HG02973 (cell line): Measurements from ENCODE around the gene MYT1.

Experiments
- ATAC-seq: cut with Tn5 transposase; IDR thresholded peaks from one replicate; pipeline ENCODE4 v1.9.1; 2021; ENCODE audit warnings: moderate library complexity; ENCODE audit not compliant: unreplicated experiment

The MYT1 gene

DNA sequence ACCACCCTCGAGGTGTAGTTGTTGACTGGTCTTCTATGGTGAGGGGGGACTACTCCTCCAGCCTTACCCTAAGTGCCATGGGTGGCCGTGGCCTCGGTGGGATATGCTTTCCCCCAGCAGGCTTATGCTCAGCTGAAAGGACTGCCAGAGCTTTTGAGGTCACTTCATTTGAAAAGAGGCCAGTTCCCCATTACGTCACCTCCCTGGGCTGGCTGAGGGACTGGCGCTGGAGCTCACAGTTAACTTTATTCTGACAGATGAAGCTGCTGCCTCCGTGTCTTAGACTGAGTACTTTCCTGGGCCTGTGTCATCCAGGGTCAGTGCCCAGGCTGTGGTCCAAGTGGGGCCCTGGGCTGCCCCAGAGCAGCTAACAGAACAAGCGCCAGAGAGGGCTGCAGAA lies 48.5 kb downstream of the MYT1 start:
- no peak for ATAC-seq

DNA sequence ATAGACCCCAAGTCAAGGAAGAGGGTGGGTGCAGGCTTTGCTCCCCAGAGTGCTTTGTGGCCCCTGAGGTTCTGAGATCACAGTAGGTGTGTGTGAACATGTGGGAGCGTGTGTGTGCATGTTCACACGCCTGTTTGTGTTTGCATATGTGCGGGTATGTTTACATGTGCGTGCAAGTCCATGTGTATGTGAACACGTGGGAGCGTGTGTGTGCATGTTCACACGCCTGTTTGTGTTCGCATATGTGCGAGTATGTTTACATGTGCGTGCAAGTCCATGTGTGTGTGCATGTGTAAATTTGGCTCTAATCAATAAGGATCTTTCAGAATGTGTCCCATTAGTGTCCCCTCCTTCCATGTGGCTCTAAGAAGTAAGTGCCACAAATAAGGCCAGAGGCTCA lies 49.9 kb downstream of the MYT1 start:
- ATAC-seq, result no peak

GRCh38 chr20:64214952-64215351 lies 50.7 kb downstream of the MYT1 start:
- no peak for ATAC-seq

- no peak for ATAC-seq
Measured at GRCh38 chr20:64216036-64216435, 51.8 kb downstream of the MYT1 start.

DNA sequence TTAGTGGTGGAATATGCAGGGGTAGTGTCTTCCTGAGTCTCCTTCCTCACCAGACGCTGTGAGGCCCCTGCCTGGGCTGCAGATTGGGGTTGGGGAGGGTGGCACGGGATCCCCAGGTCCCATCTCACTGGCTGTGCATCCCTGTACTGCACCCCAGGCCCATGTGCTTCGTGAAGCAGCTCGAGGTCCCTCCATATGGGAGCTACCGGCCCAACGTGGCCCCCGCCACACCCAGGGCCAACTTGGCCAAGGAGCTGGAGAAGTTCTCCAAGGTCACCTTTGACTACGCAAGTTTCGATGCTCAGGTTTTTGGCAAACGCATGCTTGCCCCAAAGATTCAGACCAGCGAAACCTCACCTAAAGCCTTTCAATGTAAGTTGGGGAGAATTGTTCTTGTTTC lies 52.7 kb downstream of the MYT1 start:
- no peak for ATAC-seq

DNA sequence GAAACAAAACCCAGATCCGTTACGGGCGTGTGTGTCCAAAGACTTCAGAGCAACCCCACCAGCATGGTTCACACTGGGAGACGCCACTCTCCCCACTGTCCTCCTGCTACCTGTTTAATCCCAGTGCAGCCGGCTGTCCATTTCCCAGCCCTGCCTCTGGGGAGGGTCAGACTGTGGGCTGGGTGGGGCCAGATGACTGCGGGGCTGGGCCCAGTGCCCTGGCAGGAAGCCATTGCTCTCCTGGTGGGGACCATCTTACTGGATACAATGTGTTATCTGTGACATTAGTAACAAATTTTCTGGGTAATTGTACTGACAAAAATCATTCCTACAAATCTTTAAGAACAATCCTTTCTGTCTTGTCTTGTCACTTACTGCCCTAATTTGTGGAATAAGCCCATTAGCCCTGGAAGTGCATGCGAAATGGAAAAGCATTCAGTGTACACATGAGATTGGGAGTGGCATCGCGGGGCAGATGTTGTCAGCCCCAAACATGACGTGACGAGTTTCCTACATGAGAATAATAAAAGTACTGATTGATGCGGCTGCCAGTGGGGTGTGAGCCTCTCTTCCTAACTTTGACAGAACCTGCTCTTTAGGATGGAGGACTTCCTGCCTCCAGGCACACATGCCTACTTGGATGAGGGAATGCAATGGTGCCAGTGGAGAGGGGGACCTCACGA lies 53.4 kb downstream of the MYT1 start:
- ATAC-seq, result no peak

DNA sequence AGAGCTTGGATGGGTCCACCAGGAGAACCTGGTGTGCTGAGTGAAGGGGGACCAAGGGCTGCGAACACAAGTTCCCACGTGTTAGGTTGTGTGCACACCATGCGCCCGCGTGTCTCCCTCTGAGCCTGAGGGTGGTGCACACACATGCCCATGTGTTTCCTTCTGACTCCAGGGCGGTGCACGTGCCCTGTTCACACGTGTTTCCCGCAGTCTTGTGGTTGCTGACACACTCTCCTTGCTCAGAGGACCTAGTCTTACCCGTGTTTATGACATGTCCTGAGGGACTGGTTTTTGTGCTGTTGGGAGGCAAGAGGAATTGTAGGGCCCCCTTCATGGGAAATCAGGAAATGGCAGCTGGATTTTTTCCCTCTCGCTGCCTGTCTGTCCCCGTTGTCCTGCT lies 55.0 kb downstream of the MYT1 start:
- no peak for ATAC-seq

DNA sequence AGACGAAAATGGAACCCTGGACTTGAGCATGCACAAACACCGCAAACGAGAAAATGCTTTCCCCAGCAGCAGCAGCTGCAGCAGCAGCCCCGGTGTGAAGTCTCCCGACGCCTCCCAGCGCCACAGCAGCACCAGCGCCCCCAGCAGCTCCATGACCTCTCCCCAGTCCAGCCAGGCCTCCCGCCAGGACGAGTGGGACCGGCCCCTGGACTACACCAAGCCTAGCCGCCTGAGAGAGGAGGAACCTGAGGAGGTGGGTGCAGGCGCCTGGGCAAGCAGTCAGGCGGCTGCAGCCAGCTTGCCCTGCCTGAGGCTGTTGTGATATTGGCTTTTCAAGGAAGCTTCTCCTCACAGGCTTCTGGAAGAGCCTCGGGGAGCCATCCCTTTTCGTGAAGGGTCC lies 55.5 kb downstream of the MYT1 start:
- no peak for ATAC-seq

DNA sequence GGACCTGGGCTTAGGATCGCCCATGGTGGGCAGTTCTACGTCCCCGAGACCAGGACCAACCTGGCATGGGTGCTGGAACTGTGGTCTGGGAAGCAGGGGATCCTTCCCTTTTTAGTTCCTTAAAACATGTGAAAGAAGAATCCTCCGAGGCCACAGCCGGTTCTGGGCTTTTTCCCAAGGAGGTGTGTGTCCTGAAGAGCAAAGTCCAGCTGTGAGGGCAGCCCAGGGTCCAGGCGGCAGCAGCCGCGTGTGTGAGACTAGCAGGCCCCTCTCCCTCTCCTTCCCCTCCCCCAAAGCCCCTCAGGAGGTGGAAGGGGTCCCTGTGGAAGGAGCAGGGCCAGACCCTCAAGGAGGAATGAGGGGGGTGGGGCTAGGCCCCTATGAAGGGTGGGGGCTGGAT lies 56.2 kb downstream of the MYT1 start:
- ATAC-seq, result no peak

DNA sequence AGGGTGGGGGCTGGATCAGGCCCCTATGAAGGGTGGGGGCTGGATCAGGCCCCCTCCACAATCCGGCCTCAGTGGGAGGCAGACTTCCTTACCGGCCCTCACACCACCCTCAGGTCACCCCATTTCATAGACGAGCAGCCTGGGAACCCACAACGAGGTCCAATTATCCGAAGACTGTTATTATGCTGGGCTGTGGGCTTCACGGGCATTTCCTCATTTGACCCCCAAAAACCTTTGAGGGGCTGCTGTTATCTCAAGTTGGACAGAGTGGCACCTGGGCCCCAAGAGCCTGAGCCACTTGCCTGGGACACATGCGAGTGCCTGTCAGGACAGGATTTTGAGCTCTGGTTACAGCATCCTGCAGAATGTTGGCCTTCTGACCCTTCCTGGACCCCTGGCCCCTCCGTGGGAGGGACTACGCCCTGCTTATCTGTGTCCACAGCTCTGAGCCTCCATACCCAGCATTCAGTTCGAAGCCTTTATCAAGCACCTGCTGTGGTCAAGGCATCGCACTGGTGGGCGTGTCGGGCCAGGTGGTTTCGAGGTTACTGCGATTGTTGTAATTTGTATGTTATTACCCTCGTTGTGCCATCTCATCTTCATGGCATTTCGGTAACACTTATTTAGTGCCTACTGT lies 56.8 kb downstream of the MYT1 start:
- ATAC-seq, result no peak

- ATAC-seq, result no peak
Measured at GRCh38 chr20:64222291-64222735, 58.1 kb downstream of the MYT1 start.

GRCh38 chr20:64222851-64223525 lies 58.7 kb downstream of the MYT1 start:
- ATAC-seq, result no peak

DNA sequence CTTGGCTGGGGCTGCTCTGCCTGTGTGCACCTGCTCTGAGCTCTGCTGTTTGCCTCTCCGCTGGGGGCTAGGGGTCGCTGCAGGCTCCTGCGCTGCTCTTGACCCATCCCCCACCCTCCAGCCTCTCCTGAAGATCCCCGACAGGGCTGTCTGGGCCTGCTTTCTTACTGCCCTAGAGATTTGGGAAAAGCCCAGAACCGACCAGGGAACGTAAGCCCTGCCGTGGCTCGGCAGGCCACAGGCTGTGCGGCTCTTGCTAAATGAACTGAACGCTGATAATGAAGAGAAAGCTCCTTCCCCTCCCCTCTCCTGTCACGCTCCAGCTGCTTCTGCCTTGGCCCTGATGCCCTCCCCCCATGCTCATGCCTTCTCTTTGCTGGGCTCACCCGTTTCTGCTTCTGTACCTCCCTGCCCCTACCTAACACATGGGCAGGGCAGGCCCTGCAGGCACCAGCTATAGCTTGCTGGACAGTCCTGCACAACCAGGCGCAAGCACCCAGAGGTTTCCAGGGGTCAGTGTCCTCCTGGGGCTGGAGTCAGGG lies 59.3 kb downstream of the MYT1 start:
- ATAC-seq, result no peak

- no peak for ATAC-seq
Measured at GRCh38 chr20:64224351-64225170, 60.3 kb downstream of the MYT1 start.

DNA sequence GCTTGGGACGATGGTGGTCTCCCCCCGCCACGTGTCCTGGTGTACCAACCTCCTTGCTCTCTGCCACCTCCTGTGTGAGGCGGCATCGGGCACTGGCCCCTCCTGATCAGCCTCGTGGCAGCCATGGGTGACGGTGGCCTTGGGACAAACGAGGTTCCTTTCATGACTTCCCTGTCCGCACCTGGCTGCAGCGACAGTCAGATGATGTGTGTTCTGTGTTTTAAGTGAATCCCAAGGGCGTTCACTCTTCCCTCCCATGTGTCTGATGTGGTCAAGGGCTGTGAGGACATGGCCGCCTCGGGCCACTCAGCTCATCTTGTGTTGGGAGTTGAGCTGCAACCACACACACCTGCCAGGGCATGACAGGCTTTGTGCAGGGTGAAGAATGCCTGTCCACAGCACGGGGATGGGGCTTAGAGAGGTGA lies 60.9 kb downstream of the MYT1 start:
- ATAC-seq, result no peak

GRCh38 chr20:64225828-64226598 lies 61.8 kb downstream of the MYT1 start:
- no peak for ATAC-seq

DNA sequence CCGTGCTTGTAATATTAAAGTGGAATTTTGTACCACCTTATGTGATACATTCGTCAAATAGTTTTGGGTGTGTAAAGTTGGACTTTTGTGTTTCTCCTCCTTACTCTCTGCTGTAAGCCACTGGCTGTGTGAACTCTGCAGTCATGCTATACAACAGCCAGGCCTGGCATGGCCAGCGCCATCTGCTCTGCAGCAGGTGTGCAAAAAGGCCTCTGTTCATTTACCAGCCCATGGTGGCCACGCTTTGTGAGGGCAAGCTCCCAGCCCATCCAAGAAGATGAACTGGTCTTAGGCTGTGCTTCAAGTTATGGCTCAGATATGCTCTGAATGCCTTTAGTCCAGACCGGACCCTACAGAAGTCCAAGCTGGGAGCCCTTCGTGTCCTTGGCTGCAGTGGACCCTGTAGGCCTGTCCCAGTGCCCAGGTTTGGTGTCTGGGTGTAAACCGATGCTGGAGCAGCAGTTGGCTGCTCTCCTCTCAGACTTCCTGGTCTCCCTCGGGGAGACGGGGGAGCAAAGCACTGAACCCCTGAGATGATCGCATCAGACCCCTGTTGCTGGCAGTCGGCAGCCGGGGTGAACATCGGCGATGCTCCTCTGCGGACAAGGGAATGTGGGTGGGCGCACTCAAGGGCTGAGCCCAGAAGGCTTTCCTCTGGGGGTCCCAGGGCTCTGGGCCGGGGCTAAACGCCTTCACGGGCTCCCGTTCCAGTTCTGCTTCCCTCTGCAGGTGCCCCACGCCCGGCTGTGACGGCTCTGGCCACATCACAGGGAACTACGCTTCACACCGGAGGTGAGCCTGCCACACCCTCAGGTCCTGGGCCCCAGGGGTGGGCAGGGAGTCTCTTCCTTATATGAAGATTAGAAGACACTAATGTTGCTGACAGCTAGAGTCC lies 62.7 kb downstream of the MYT1 start:
- ATAC-seq, result no peak

DNA sequence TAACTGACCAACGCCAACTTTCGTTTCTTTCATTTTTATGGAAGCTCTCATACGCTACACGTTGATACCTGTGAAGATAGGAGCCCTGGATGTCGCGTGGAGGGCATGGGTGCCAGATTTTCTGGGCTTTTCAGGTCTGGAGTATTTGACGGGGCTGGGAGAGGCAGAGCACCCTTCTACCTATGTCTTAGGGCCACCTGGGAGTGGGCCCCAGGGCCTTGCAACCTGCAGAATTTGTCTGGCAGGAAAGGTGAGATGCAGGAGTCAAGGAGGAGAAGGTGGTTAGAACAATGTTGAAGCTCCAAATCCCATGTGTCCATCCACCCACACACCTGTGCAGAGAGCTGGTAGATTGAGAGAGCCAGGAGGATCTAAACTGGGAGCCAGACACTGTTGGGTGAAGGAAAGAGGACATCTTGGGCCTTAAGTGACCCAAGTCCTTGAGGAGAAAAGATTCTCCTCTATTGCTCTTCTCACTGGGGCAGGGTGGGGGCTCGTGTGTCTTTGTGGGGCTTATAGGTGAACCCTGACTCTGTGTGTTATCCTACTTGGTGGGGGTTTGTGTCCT lies 63.9 kb downstream of the MYT1 start:
- ATAC-seq, result no peak
